HG02973 (cell line): Measurements from ENCODE around the gene CNTNAP2.

ENCODE experiments used
- ATAC-seq: cut with Tn5 transposase; IDR thresholded peaks from one replicate; pipeline ENCODE4 v1.9.1; 2021; ENCODE audit warnings: moderate library complexity; ENCODE audit not compliant: unreplicated experiment

Gene CNTNAP2

GRCh38 chr7:148107443-148108127, 1991.0 kb downstream of the CNTNAP2 start:
- no peak for ATAC-seq

DNA sequence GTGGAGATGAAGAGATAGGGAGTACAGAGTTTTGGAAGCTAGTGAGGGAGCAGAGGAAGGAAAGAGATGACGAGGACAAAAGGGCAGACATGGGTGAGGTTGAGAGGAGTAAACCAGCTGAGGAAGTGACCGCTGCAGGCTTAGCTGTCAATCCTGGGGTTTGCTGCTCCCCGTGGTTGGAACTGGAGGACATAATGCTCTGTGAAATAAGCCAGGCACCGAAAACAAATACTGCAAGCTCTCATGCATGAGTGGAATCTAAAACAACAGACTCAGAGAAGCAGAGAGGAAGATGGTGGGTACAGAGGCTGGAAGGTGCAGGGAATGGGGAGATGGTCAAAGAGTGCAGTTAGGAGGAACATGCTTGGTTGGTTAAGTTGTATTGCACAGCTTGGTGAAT, 1991.8 kb downstream of the CNTNAP2 start:
- ATAC-seq, result no peak

DNA sequence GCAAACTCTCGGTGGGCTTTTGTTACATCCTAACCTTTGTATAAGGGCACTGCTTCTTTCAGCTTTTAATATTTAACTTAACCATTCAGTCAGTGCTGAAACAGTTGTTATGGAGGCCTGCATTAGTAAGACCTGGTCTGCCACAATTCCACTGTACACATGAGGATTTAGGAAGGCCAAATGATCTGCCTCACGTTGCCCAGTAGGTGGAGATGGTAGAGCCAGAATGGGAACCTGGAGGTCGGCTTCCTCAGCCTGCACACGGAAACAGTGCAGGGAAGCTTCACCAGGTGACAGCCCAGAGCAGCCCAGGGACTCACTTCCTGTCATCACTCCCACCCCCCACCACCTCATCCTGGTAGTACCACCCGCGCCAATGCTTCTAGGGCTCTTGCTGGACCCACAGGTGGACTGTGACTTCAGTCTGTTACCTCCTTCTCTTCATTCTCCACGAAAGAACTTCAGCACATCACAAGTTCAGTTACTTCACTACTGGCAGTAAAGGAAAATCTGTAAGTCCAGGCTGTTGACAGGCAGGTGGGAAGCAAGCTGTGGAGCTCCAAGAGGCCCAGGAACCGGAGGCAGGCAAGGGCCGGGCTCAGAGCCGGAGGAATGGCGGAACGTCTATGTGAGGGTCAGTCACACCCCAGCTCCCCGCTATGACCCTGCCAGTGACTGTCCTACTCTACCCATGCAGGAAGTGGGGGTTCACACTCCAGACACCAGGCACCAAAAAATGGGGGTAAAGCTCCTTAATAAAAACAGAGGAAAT, 1993.7 kb downstream of the CNTNAP2 start:
- no peak for ATAC-seq

DNA sequence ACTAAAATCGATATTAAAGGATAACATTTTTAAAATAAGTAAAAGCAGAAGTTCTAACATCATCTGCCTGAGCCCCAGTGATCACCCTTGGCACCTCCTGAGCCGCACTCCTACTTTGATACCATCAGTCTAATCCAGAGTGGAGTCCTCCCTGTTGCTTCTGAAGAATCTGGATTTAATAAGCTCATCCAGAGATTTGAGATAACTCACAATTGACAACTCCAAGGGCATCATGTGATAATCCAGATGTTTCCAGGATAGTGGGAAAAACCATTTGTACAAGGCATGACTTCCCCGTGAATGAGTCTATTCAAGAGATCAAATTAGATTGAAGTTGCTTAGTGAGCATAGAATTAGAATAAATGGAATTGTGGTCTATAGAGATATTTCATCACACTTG, 1998.2 kb downstream of the CNTNAP2 start:
- no peak for ATAC-seq

GRCh38 chr7:148115308-148115707, 1998.7 kb downstream of the CNTNAP2 start:
- no peak for ATAC-seq

DNA sequence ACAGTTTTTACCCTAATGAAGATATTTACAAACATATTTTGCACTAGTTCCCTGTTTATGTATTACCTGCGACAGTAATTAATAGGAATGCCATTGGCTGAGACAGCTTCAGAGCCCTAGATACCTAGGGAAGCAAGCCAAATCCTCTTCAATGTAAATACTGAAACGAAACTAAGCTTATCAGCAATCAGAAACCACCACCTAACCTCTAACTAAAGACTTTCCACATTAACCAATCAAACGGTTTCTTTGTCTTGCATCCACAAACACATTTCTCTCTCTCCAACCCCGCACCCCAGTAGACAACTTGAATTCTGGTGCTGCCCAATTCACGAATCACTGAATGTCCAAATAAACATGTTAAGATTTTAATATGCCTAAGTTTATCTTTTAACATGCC, 1999.6 kb downstream of the CNTNAP2 start:
- ATAC-seq, result no peak

- no peak for ATAC-seq
These were observed 2000.3 kb downstream of the CNTNAP2 start for GRCh38 chr7:148116829-148117403.

DNA sequence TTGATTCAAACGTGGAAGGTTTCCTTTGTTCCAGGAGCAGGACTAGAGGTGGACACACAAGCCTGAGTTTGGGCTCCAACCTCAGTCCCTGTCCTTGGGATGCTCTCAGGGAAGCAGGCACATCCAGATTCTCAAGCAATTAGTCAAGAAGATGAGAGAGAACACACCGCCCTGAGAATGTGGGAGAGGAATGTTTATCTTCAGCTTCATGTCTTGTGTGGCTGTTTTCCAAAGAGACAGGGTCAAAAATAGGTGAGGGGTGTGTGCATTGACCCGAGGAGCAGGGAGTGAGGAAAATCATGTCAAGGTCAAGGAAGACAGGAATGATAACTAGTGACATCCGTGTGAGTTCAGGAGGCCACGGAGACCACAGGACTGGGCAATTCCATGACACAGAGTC, 2001.8 kb downstream of the CNTNAP2 start:
- ATAC-seq, result no peak

DNA sequence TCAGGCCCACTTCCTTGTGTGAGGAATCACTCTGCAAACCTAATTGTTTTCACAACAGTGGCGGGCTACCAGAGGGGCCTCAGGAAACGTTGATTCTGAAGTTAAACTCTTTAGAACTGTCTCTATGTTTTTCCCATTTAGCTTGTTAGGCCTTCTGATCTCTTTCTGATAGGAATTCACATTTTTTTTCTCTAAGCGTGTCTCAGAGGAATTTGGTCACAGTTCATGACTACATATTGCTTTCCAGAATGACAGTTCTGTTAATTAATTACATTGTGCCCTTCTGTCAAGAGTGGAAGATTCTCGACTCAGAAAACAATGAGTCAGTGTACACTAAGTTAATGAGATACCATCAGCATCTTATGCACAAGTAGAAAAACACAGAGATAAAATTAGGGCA, 2004.8 kb downstream of the CNTNAP2 start:
- no peak for ATAC-seq

GRCh38 chr7:148121847-148122246, 2005.2 kb downstream of the CNTNAP2 start:
- no peak for ATAC-seq

DNA sequence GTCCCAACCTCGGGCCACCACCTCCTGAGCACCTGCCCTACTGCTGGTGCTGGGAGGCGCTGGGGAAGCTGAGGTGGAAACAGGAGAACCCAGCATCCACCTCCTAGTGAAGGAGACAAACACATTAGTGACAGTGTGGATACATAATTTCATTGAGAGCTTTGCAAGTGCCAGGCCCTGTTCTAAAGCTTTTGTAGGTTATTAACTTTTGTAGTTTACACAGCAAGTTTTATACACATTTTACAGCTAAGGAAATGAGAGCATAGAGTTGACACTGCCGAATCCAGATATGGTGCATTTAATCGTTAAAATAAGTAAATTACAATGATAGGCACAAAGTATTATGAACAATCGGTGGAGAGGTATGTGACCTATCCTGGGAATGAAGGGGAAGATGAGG, 2007.9 kb downstream of the CNTNAP2 start:
- ATAC-seq, result no peak

DNA sequence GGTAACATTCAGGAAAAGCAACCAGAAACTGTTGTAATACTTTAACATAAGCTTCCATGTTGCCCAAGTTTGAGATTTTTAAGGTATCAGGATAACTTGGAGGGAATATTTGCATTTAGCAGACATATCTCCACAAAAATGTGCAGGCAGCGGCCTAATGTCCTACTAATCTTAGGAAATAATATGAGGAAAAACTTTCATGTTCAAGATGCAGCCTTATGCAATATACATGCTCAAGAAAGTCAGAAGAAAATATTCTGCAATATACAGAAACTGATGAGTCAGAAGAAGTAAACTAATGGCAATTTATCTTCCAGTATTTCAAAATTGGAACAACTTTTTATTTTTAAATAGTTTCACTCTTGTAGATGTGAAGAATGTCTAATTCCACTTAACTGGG, 2010.8 kb downstream of the CNTNAP2 start:
- no peak for ATAC-seq

DNA sequence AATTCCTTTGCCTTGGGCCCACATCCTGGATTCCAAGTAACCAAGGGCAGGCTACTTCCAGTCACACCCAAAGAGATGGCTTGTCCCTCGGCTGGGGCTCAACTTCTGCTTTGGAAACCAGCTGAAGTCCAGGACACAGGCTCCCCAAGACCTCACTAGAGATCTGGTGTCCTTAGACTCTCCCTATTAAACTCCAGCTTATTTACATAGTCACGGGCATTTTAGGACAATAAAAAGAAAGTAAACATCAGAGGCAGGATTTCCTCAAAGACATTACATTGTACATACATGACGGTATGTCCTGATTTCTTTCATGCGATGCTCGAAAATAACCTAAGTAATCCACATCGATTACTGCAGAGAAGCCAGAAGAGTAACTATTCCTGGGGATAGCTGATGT, 2012.4 kb downstream of the CNTNAP2 start:
- no peak for ATAC-seq

GRCh38 chr7:148135116-148135515, 2018.5 kb downstream of the CNTNAP2 start:
- ATAC-seq, result no peak

DNA sequence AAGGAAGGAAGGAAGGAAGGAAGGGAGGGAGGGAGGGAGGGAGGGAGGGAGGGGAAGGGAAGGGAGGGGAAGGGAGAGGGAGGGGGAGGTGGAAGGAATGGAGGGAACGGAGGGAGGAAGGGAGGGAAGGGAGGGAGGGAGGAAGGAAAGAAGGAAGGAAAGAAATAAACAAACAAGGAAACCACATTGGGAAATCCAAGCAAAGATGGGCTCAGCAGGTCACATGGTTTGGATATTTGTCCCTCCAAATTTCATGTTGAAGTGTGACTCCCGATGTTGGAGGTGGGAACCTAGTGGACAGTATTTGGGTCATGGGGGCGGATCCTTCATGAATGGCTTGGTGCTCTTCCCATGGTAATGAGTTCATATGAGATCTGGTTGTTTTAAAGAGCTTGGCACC, 2019.4 kb downstream of the CNTNAP2 start:
- ATAC-seq, result no peak

GRCh38 chr7:148142660-148143248, 2026.2 kb downstream of the CNTNAP2 start:
- ATAC-seq, result no peak

DNA sequence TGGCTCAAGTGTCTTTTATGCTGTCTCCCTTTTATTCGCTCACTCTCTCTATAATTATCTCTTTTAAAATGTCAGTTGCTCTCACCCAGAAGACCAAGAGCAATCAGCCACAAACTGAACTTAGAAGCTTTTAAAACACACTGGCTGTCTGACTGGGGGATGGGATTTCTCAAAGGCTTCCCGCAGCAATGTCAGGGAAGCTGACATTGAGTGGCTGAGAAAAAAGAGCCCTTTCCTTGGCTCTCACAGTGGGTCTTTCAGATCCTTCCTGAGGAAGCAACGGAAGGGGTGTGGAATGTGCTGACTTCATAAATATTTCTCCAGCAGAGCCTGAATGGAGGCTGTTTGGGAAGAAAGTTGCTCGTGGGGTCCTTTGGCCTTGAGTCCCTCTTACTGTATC, 2028.2 kb downstream of the CNTNAP2 start:
- no peak for ATAC-seq

- ATAC-seq, result no peak
These were observed 2029.7 kb downstream of the CNTNAP2 start for GRCh38 chr7:148146346-148146745.

GRCh38 chr7:148147438-148147837, 2030.8 kb downstream of the CNTNAP2 start:
- ATAC-seq, result no peak

GRCh38 chr7:148148456-148148855, 2031.9 kb downstream of the CNTNAP2 start:
- no peak for ATAC-seq

DNA sequence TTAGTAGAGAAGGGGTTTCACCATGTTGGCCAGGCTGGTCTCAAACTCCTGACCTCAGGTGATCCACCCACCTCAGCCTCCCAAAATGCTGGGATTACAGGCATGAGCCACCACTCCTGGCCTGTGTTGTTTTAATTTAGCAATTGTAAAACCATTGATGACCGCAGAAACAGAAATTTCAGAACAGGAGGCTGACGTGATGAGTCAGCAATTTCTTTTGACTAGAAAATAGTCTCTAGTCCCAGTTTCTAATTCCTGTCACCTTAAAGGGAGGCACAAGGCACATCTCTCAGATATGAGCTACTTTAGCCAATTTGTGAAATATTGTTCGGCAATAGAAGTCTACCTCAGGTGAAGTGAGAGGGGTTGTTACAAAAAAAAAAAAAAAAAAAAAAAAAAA, 2033.1 kb downstream of the CNTNAP2 start:
- ATAC-seq, result no peak

DNA sequence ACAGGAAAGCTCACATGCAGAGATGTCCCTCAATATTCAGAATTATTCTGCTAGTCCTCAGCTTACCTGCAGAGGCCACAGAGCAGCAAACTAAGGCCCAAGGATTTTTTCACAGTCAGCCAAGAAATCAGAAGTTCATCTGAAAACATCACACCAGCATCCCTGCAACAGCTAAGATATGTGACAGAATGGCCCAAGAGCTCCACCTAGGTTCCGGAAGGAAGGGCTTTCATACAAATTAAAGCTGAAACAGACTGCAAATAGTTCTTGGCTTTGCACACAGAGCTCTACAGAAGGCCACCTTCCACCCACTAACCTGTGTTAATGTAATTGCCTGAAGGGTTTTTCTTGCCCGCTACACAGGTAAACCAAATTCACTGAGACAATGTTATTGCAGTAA, 2035.2 kb downstream of the CNTNAP2 start:
- ATAC-seq, result no peak
